GM15510 (cell line): ENCODE data around the gene SHANK1.

Experiments used
- POLR2A ChIP-seq: IDR thresholded peaks from 3 replicates; pipeline ENCODE4 v1.6.1; 2011; ENCODE audit warnings: borderline replicate concordance; ENCODE audit not compliant: insufficient read length; ENCODE audit errors: extremely low read depth

Gene SHANK1

GRCh38 chr19:50728084-50728737, 8.6 kb upstream of the SHANK1 start:
- no peak for TF ChIP-seq POLR2A

GRCh38 chr19:50725911-50726230, 6.3 kb upstream of the SHANK1 start:
- TF ChIP-seq POLR2A = no peak

GRCh38 chr19:50725218-50725910, 5.8 kb upstream of the SHANK1 start:
- no peak for TF ChIP-seq POLR2A

GRCh38 chr19:50724522-50725217, 5.1 kb upstream of the SHANK1 start:
- peak; percentile 86 for TF ChIP-seq POLR2A

GRCh38 chr19:50723735-50724521, 4.3 kb upstream of the SHANK1 start:
- no peak for TF ChIP-seq POLR2A

- TF ChIP-seq POLR2A = no peak
Observed at GRCh38 chr19:50723069-50723468, 3.5 kb upstream of the SHANK1 start, which contains the start of gene CLEC11A. TSS of gene CLEC11A (plus strand) at chr19:50723364. CDS start at chr19:50723526, 162 bp downstream.

GRCh38 chr19:50722201-50723013, 2.8 kb upstream of the SHANK1 start:
- TF ChIP-seq POLR2A = no peak

- TF ChIP-seq POLR2A = no peak
Observed at GRCh38 chr19:50721441-50722137, 2.0 kb upstream of the SHANK1 start.

- no peak for TF ChIP-seq POLR2A
Observed at GRCh38 chr19:50720921-50721381, 1.3 kb upstream of the SHANK1 start.

GRCh38 chr19:50720181-50720920, 749 bp upstream of the SHANK1 start:
- no peak for TF ChIP-seq POLR2A

GRCh38 chr19:50719119-50719435, 525 bp downstream of the SHANK1 start:
- TF ChIP-seq POLR2A = no peak

GRCh38 chr19:50718255-50719118, 1.1 kb downstream of the SHANK1 start:
- TF ChIP-seq POLR2A = no peak
